ENCODE results near the gene PHLPP1. TPM values are rescaled to one million over a fixed set of nuclear protein-coding genes. Genes with fewer than 3 reads are reported as not detected.

PHLPP1 gene
- total and polyA plus RNA-seq, 2 experiments from 2014 or later: 15.7 to 73.6 TPM

DNA sequence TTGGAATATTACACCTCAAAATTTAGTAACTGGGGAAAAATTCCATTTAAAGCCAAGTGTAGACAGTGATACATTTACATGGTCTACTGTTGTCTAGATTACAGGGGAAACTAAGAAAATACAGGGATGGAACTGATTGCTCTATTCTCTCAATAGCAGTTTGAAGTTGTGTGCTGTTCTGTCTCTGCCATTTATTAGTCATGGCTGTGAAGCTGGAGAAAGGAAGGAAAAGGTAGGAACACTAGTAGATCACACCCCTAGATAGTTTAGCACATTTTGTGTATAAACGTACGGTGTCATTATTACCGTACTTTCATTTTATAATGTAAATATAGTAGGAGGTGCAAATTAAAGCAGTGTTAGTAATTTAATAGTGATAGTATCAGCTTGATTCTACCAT, 170.5 kb downstream of the PHLPP1 start:
- no peaks in the 10 kb centered on the region for H3K9me2 ChIP-seq (ENCODE audit: insufficient read depth)
- no peak overlapping the region for H2AFZ ChIP-seq
- DNase-seq (ENCODE audit: low spot score) (no peak), ATAC-seq (no peak)
- H3K4me1 ChIP-seq (ENCODE audit: insufficient read depth): peaks cover 54% of the 10 kb centered on the region
- H3K4me3 ChIP-seq: no peak overlapping the region
- Mint-ChIP-seq H3K36me3 (ENCODE audit: low read depth) (peaks cover 7% of the 10 kb centered on the region; the same call in 2 of the 3 replicates), H3K27ac (no peak overlapping the region), H3K4me3 (no peak overlapping the region), H3K27me3 (ENCODE audit: insufficient read depth, low read depth, poor library complexity) (peaks cover 14% of the 10 kb centered on the region), H3K9me3 (no peaks in the 10 kb centered on the region), H3K4me1 (peaks cover 52% of the 10 kb centered on the region)
- H3K36me3 ChIP-seq (ENCODE audit: insufficient read depth): no peaks in the 10 kb centered on the region; the same call in 1 of the 2 replicates
- H4K20me1 ChIP-seq (replicated peaks; ENCODE audit: insufficient read depth): no peaks in the 10 kb centered on the region
- H3K27ac ChIP-seq (ENCODE audit: low read depth): no peak overlapping the region
- TF ChIP-seq CREB1 (CRISPR knock-in tag; IDR thresholded peaks at IDR 0.05; ENCODE audit: low read depth) (no peak), ZNF331 (CRISPR knock-in tag; IDR thresholded peaks at IDR 0.05; ENCODE audit: low read depth) (no peak), ZNF114 (CRISPR knock-in tag; IDR thresholded peaks at IDR 0.05) (no peak), EZH2 (IDR thresholded peaks at IDR 0.05; ENCODE audit: low read depth, unreplicated experiment) (no peak), POLR2AphosphoS5 (IDR thresholded peaks at IDR 0.05; ENCODE audit: low read depth) (no peak), JUNB (IDR thresholded peaks at IDR 0.05; ENCODE audit: unreplicated experiment) (no peak), EZH2phosphoT487 (IDR thresholded peaks at IDR 0.05; ENCODE audit: unreplicated experiment) (no peak), NANOG (IDR thresholded peaks at IDR 0.05; ENCODE audit: borderline replicate concordance) (no peak), STAT1 (IDR thresholded peaks at IDR 0.05; ENCODE audit: unreplicated experiment) (no peak)
- TF ChIP-seq, protein P1, sequence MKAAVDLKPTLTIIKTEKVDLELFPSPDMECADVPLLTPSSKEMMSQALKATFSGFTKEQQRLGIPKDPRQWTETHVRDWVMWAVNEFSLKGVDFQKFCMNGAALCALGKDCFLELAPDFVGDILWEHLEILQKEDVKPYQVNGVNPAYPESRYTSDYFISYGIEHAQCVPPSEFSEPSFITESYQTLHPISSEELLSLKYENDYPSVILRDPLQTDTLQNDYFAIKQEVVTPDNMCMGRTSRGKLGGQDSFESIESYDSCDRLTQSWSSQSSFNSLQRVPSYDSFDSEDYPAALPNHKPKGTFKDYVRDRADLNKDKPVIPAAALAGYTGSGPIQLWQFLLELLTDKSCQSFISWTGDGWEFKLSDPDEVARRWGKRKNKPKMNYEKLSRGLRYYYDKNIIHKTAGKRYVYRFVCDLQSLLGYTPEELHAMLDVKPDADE (IDR thresholded peaks at IDR 0.05): no peak
- TF ChIP-seq, protein P2, sequence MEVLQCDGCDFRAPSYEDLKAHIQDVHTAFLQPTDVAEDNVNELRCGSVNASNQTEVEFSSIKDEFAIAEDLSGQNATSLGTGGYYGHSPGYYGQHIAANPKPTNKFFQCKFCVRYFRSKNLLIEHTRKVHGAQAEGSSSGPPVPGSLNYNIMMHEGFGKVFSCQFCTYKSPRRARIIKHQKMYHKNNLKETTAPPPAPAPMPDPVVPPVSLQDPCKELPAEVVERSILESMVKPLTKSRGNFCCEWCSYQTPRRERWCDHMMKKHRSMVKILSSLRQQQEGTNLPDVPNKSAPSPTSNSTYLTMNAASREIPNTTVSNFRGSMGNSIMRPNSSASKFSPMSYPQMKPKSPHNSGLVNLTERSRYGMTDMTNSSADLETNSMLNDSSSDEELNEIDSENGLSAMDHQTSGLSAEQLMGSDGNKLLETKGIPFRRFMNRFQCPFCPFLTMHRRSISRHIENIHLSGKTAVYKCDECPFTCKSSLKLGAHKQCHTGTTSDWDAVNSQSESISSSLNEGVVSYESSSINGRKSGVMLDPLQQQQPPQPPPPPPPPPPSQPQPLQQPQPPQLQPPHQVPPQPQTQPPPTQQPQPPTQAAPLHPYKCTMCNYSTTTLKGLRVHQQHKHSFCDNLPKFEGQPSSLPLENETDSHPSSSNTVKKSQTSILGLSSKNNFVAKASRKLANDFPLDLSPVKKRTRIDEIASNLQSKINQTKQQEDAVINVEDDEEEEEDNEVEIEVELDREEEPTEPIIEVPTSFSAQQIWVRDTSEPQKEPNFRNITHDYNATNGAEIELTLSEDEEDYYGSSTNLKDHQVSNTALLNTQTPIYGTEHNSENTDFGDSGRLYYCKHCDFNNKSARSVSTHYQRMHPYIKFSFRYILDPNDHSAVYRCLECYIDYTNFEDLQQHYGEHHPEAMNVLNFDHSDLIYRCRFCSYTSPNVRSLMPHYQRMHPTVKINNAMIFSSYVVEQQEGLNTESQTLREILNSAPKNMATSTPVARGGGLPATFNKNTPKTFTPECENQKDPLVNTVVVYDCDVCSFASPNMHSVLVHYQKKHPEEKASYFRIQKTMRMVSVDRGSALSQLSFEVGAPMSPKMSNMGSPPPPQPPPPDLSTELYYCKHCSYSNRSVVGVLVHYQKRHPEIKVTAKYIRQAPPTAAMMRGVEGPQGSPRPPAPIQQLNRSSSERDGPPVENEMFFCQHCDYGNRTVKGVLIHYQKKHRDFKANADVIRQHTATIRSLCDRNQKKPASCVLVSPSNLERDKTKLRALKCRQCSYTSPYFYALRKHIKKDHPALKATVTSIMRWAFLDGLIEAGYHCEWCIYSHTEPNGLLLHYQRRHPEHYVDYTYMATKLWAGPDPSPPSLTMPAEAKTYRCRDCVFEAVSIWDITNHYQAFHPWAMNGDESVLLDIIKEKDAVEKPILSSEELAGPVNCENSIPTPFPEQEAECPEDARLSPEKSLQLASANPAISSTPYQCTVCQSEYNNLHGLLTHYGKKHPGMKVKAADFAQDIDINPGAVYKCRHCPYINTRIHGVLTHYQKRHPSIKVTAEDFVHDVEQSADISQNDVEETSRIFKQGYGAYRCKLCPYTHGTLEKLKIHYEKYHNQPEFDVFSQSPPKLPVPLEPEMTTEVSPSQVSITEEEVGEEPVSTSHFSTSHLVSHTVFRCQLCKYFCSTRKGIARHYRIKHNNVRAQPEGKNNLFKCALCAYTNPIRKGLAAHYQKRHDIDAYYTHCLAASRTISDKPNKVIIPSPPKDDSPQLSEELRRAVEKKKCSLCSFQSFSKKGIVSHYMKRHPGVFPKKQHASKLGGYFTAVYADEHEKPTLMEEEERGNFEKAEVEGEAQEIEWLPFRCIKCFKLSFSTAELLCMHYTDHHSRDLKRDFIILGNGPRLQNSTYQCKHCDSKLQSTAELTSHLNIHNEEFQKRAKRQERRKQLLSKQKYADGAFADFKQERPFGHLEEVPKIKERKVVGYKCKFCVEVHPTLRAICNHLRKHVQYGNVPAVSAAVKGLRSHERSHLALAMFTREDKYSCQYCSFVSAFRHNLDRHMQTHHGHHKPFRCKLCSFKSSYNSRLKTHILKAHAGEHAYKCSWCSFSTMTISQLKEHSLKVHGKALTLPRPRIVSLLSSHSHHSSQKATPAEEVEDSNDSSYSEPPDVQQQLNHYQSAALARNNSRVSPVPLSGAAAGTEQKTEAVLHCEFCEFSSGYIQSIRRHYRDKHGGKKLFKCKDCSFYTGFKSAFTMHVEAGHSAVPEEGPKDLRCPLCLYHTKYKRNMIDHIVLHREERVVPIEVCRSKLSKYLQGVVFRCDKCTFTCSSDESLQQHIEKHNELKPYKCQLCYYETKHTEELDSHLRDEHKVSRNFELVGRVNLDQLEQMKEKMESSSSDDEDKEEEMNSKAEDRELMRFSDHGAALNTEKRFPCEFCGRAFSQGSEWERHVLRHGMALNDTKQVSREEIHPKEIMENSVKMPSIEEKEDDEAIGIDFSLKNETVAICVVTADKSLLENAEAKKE (CRISPR knock-in tag; IDR thresholded peaks at IDR 0.05): no peak
- TF ChIP-seq, protein P3, sequence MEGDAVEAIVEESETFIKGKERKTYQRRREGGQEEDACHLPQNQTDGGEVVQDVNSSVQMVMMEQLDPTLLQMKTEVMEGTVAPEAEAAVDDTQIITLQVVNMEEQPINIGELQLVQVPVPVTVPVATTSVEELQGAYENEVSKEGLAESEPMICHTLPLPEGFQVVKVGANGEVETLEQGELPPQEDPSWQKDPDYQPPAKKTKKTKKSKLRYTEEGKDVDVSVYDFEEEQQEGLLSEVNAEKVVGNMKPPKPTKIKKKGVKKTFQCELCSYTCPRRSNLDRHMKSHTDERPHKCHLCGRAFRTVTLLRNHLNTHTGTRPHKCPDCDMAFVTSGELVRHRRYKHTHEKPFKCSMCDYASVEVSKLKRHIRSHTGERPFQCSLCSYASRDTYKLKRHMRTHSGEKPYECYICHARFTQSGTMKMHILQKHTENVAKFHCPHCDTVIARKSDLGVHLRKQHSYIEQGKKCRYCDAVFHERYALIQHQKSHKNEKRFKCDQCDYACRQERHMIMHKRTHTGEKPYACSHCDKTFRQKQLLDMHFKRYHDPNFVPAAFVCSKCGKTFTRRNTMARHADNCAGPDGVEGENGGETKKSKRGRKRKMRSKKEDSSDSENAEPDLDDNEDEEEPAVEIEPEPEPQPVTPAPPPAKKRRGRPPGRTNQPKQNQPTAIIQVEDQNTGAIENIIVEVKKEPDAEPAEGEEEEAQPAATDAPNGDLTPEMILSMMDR (conservative IDR thresholded peaks at IDR 0.05; ENCODE audit: low read depth in 2 of 2): no peak
- TF ChIP-seq, protein P4, sequence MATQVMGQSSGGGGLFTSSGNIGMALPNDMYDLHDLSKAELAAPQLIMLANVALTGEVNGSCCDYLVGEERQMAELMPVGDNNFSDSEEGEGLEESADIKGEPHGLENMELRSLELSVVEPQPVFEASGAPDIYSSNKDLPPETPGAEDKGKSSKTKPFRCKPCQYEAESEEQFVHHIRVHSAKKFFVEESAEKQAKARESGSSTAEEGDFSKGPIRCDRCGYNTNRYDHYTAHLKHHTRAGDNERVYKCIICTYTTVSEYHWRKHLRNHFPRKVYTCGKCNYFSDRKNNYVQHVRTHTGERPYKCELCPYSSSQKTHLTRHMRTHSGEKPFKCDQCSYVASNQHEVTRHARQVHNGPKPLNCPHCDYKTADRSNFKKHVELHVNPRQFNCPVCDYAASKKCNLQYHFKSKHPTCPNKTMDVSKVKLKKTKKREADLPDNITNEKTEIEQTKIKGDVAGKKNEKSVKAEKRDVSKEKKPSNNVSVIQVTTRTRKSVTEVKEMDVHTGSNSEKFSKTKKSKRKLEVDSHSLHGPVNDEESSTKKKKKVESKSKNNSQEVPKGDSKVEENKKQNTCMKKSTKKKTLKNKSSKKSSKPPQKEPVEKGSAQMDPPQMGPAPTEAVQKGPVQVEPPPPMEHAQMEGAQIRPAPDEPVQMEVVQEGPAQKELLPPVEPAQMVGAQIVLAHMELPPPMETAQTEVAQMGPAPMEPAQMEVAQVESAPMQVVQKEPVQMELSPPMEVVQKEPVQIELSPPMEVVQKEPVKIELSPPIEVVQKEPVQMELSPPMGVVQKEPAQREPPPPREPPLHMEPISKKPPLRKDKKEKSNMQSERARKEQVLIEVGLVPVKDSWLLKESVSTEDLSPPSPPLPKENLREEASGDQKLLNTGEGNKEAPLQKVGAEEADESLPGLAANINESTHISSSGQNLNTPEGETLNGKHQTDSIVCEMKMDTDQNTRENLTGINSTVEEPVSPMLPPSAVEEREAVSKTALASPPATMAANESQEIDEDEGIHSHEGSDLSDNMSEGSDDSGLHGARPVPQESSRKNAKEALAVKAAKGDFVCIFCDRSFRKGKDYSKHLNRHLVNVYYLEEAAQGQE (IDR thresholded peaks at IDR 0.05; ENCODE audit: unreplicated experiment): no peak
- no peaks in the 10 kb centered on the region for H3K27me3 ChIP-seq (ENCODE audit: insufficient read depth)
- H3F3A ChIP-seq (replicated peaks; ENCODE audit: low read depth): no peaks in the 10 kb centered on the region
- no peak overlapping the region for H3K4me2 ChIP-seq
- H3K79me2 ChIP-seq (replicated peaks; ENCODE audit: insufficient read depth): peaks cover 92% of the 10 kb centered on the region
